HG02884 (cell line): ENCODE results near the gene NELL2.

Experiments used
- ATAC-seq: cut with Tn5 transposase; IDR thresholded peaks from one replicate; pipeline ENCODE4 v1.9.1; 2021; ENCODE audit warnings: mild to moderate bottlenecking, moderate library complexity; ENCODE audit not compliant: unreplicated experiment

Gene NELL2

GRCh38 chr12:44497044-44497443, 379.1 kb downstream of the NELL2 start:
- ATAC-seq: no peak

GRCh38 chr12:44490181-44490580, 385.9 kb downstream of the NELL2 start:
- ATAC-seq: no peak

- ATAC-seq: no peak
These were observed 387.9 kb downstream of the NELL2 start for GRCh38 chr12:44488180-44488579.

- ATAC-seq: no peak
These were observed 391.3 kb downstream of the NELL2 start for GRCh38 chr12:44484862-44485261.

- ATAC-seq: no peak
These were observed 398.7 kb downstream of the NELL2 start for GRCh38 chr12:44477331-44477980.

- ATAC-seq: no peak
These were observed 399.4 kb downstream of the NELL2 start for GRCh38 chr12:44476683-44477082.

GRCh38 chr12:44465139-44465538, 411.0 kb downstream of the NELL2 start:
- ATAC-seq: no peak

- ATAC-seq: no peak
These were observed 411.9 kb downstream of the NELL2 start for GRCh38 chr12:44464180-44464579.

GRCh38 chr12:44462729-44463128, 413.4 kb downstream of the NELL2 start:
- no peak for ATAC-seq

GRCh38 chr12:44460261-44460660, 415.9 kb downstream of the NELL2 start:
- ATAC-seq: no peak

GRCh38 chr12:44459569-44459968, 416.5 kb downstream of the NELL2 start:
- ATAC-seq: no peak
